ENCODE results near the gene ZFC3H1. TPM values are rescaled to one million over a fixed set of nuclear protein-coding genes. Genes with fewer than 3 reads are reported as not detected.

The ZFC3H1 gene
- total and polyA plus RNA-seq, 9 of the 15 experiments (the other 6 are each of a cell fraction or from before 2014, with no cell fraction given) = 14.8 to 80.5 (median 22.1) TPM

- TF ChIP-seq ZBTB11 (CRISPR knock-in tag; IDR thresholded peaks at IDR 0.05) (peak in 1 of 3 experiments; percentile 32; a peak in 1 of 6 replicates), NFIX (CRISPR knock-in tag; IDR thresholded peaks at IDR 0.05; ENCODE audit: low read depth) (no peak), ATF3 (IDR thresholded peaks at IDR 0.05) (no peak), ATF3 (CRISPR knock-in tag; conservative IDR thresholded peaks at IDR 0.05) (no peak), XRCC5 (IDR thresholded peaks at IDR 0.05; ENCODE audit: low read depth, low read length) (0 out of 2 replicates have a peak, but pooled peaks have one; percentile 10), THAP12 (CRISPR knock-in tag; IDR thresholded peaks at IDR 0.05) (no peak), ZFP36 (IDR thresholded peaks at IDR 0.05; ENCODE audit: low read depth, low read length, partially characterized antibody) (no peak), CBX5 (IDR thresholded peaks at IDR 0.05; ENCODE audit: borderline replicate concordance, low read depth) (no peak), ELF2 (CRISPR knock-in tag; IDR thresholded peaks at IDR 0.05) (no peak), ZKSCAN8 (CRISPR knock-in tag; IDR thresholded peaks at IDR 0.05) (no peak), RREB1 (CRISPR knock-in tag; IDR thresholded peaks at IDR 0.05) (no peak), KAT8 (IDR thresholded peaks at IDR 0.05; ENCODE audit: low read depth) (no peak)
Observed at GRCh38 chr12:71664411-71665089, 902 bp upstream of the ZFC3H1 start (continued).

Measured in K562 (cell line).